NCI-H748 (cell line): ENCODE measurements around the gene CACNA1D.
"Not testable (repeated sequence)": the region's sequence is repeated elsewhere in the genome, so short reads cannot be mapped to it uniquely, and the experiment has no call there.

ENCODE experiments used
- DNase-seq: peaks from one replicate; lab custom pipeline; 2025; ENCODE audit not compliant: unreplicated experiment; lab: John Stamatoyannopoulos, UW

CACNA1D gene

GRCh38 chr3:53612508-53612907, 118.1 kb downstream of the CACNA1D start:
- no peak for DNase-seq

GRCh38 chr3:53613125-53613524, 118.7 kb downstream of the CACNA1D start:
- DNase-seq: no peak

GRCh38 chr3:53614307-53614706, 119.9 kb downstream of the CACNA1D start:
- no peak for DNase-seq

GRCh38 chr3:53616321-53616720, 121.9 kb downstream of the CACNA1D start:
- DNase-seq: no peak

- no peak for DNase-seq
Measured at GRCh38 chr3:53616971-53617892, 122.8 kb downstream of the CACNA1D start.

- no peak for DNase-seq
Measured at GRCh38 chr3:53617893-53618523, 123.6 kb downstream of the CACNA1D start.

GRCh38 chr3:53618524-53618906, 124.1 kb downstream of the CACNA1D start:
- no peak for DNase-seq

- no peak for DNase-seq
Measured at GRCh38 chr3:53618936-53619335, 124.5 kb downstream of the CACNA1D start.

- DNase-seq: no peak
Measured at GRCh38 chr3:53624061-53624857, 129.8 kb downstream of the CACNA1D start.

- DNase-seq: no peak
Measured at GRCh38 chr3:53626876-53627275, 132.5 kb downstream of the CACNA1D start.

- peak; percentile 4 for DNase-seq
Measured at GRCh38 chr3:53628536-53629401, 134.4 kb downstream of the CACNA1D start.

- DNase-seq: no peak
Measured at GRCh38 chr3:53629402-53629723, 135.0 kb downstream of the CACNA1D start.

- DNase-seq: no peak
Measured at GRCh38 chr3:53630547-53630946, 136.1 kb downstream of the CACNA1D start.

- DNase-seq: no peak
Measured at GRCh38 chr3:53633197-53633787, 138.9 kb downstream of the CACNA1D start.

GRCh38 chr3:53635041-53635440, 140.6 kb downstream of the CACNA1D start:
- DNase-seq: no peak

- DNase-seq: not testable (repeated sequence)
Measured at GRCh38 chr3:53638806-53639205, 144.4 kb downstream of the CACNA1D start.

GRCh38 chr3:53641397-53641796, 147.0 kb downstream of the CACNA1D start:
- no peak for DNase-seq

- DNase-seq: no peak
Measured at GRCh38 chr3:53642211-53642610, 147.8 kb downstream of the CACNA1D start.

- no peak for DNase-seq
Measured at GRCh38 chr3:53643757-53644156, 149.3 kb downstream of the CACNA1D start.

- no peak for DNase-seq
Measured at GRCh38 chr3:53645754-53646153, 151.3 kb downstream of the CACNA1D start.
